ENCODE results near the gene PHGDH. TPM values are rescaled to one million over a fixed set of nuclear protein-coding genes. Genes with fewer than 3 reads are reported as not detected.

The PHGDH gene
- total and polyA plus RNA-seq, 2 donors, result 13.4 to 65.7 TPM

GRCh38 chr1:119774746-119775490, 63.2 kb downstream of the PHGDH start:
- DNase-seq (ENCODE audit: low read depth in 6 of 9, low spot score in 9 of 9), result no peak
- Histone ChIP-seq H3K27me3 (ENCODE audit: control insufficient read depth in 2 of 2, insufficient read depth in 1 of 2, low read length in 1 of 2) (no peaks in the 10 kb centered on the region), H3K36me3 (ENCODE audit: control insufficient read depth in 2 of 2, insufficient read depth in 2 of 2, low read length in 1 of 2) (no peaks in the 10 kb centered on the region), H3K27ac (ENCODE audit: low read depth in 1 of 2, low read length in 1 of 2) (no peak overlapping the region), H3K4me3 (ENCODE audit: low read length in 2 of 2) (no peak overlapping the region), H3K4me1 (ENCODE audit: control insufficient read depth in 2 of 2, insufficient read depth in 2 of 2, low read length in 2 of 2) (no peaks in the 10 kb centered on the region), H3K9me3 (ENCODE audit: control insufficient read depth in 2 of 2, insufficient read depth in 1 of 2, low read length in 1 of 2) (no peaks in the 10 kb centered on the region)
- 93% methylated on average over 7 of the region's 7 CpGs for WGBS

- H3K27me3 ChIP-seq (ENCODE audit: control insufficient read depth in 2 of 2, insufficient read depth in 1 of 2, low read length in 1 of 2), result no peaks in the 10 kb centered on the region
- H3K36me3 ChIP-seq (ENCODE audit: control insufficient read depth in 2 of 2, insufficient read depth in 2 of 2, low read length in 1 of 2), result no peaks in the 10 kb centered on the region
- H3K27ac ChIP-seq (ENCODE audit: low read depth in 1 of 2, low read length in 1 of 2), result no peak overlapping the region
- H3K4me1 ChIP-seq (ENCODE audit: control insufficient read depth in 2 of 2, insufficient read depth in 2 of 2, low read length in 2 of 2), result no peaks in the 10 kb centered on the region
- 97% methylated on average over 6 of the region's 6 CpGs for WGBS
- no peak overlapping the region for H3K4me3 ChIP-seq (ENCODE audit: low read length in 2 of 2)
- no peaks in the 10 kb centered on the region for H3K9me3 ChIP-seq (ENCODE audit: control insufficient read depth in 2 of 2, insufficient read depth in 1 of 2, low read length in 1 of 2)
- DNase-seq (ENCODE audit: low read depth in 6 of 9, low spot score in 9 of 9), result no peak
Measured at GRCh38 chr1:119778359-119778758, 66.6 kb downstream of the PHGDH start.

GRCh38 chr1:119778886-119779560, 67.3 kb downstream of the PHGDH start:
- H3K4me3 ChIP-seq (ENCODE audit: low read length in 2 of 2), result no peak overlapping the region
- no peak overlapping the region for H3K27ac ChIP-seq (ENCODE audit: low read depth in 1 of 2, low read length in 1 of 2)
- H3K36me3 ChIP-seq (ENCODE audit: control insufficient read depth in 2 of 2, insufficient read depth in 2 of 2, low read length in 1 of 2), result no peaks in the 10 kb centered on the region
- H3K27me3 ChIP-seq (ENCODE audit: control insufficient read depth in 2 of 2, insufficient read depth in 1 of 2, low read length in 1 of 2), result no peaks in the 10 kb centered on the region
- no peaks in the 10 kb centered on the region for H3K9me3 ChIP-seq (ENCODE audit: control insufficient read depth in 2 of 2, insufficient read depth in 1 of 2, low read length in 1 of 2)
- no peaks in the 10 kb centered on the region for H3K4me1 ChIP-seq (ENCODE audit: control insufficient read depth in 2 of 2, insufficient read depth in 2 of 2, low read length in 2 of 2)
- DNase-seq (ENCODE audit: low read depth in 6 of 9, low spot score in 9 of 9), result no peak
- WGBS, result 98% methylated on average over 13 of the region's 13 CpGs

- Histone ChIP-seq H3K4me1 (ENCODE audit: control insufficient read depth in 2 of 2, insufficient read depth in 2 of 2, low read length in 2 of 2) (no peaks in the 10 kb centered on the region), H3K27ac (ENCODE audit: low read depth in 1 of 2, low read length in 1 of 2) (no peak overlapping the region)
Measured at GRCh38 chr1:119779869-119780356, 68.2 kb downstream of the PHGDH start.

GRCh38 chr1:119781434-119782210, 69.9 kb downstream of the PHGDH start:
- no peaks in the 10 kb centered on the region for H3K36me3 ChIP-seq (ENCODE audit: control insufficient read depth in 2 of 2, insufficient read depth in 2 of 2, low read length in 1 of 2)
- H3K27me3 ChIP-seq (ENCODE audit: control insufficient read depth in 2 of 2, insufficient read depth in 1 of 2, low read length in 1 of 2), result no peaks in the 10 kb centered on the region
- no peaks in the 10 kb centered on the region for H3K9me3 ChIP-seq (ENCODE audit: control insufficient read depth in 2 of 2, insufficient read depth in 1 of 2, low read length in 1 of 2)
- H3K4me1 ChIP-seq (ENCODE audit: control insufficient read depth in 2 of 2, insufficient read depth in 2 of 2, low read length in 2 of 2), result no peaks in the 10 kb centered on the region
- 93% methylated on average over 11 of the region's 11 CpGs for WGBS
- H3K27ac ChIP-seq (ENCODE audit: low read depth in 1 of 2, low read length in 1 of 2), result no peak overlapping the region
- no peak overlapping the region for H3K4me3 ChIP-seq (ENCODE audit: low read length in 2 of 2)
- no peak for DNase-seq (ENCODE audit: low read depth in 6 of 9, low spot score in 9 of 9)

More at GRCh38 chr1:119779869-119780356, 68.2 kb downstream of the PHGDH start:
- no peak for DNase-seq (ENCODE audit: low read depth in 6 of 9, low spot score in 9 of 9)
- Histone ChIP-seq H3K4me3 (ENCODE audit: low read length in 2 of 2) (no peak overlapping the region), H3K27me3 (ENCODE audit: control insufficient read depth in 2 of 2, insufficient read depth in 1 of 2, low read length in 1 of 2) (no peaks in the 10 kb centered on the region), H3K9me3 (ENCODE audit: control insufficient read depth in 2 of 2, insufficient read depth in 1 of 2, low read length in 1 of 2) (no peaks in the 10 kb centered on the region), H3K36me3 (ENCODE audit: control insufficient read depth in 2 of 2, insufficient read depth in 2 of 2, low read length in 1 of 2) (no peaks in the 10 kb centered on the region)
- WGBS, result 77% methylated on average over 5 of the region's 5 CpGs

GRCh38 chr1:119782631-119783325, 71.0 kb downstream of the PHGDH start:
- DNase-seq (ENCODE audit: low read depth in 6 of 9, low spot score in 9 of 9), result no peak
- no peaks in the 10 kb centered on the region for H3K9me3 ChIP-seq (ENCODE audit: control insufficient read depth in 2 of 2, insufficient read depth in 1 of 2, low read length in 1 of 2)
- peak overlapping the region in 1 of 2 donors; percentile 10 for H3K27ac ChIP-seq (ENCODE audit: low read depth in 1 of 2, low read length in 1 of 2)
- 82% methylated on average over 7 of the region's 7 CpGs for WGBS
- H3K4me3 ChIP-seq (ENCODE audit: low read length in 2 of 2), result no peak overlapping the region
- H3K36me3 ChIP-seq (ENCODE audit: control insufficient read depth in 2 of 2, insufficient read depth in 2 of 2, low read length in 1 of 2), result no peaks in the 10 kb centered on the region
- no peaks in the 10 kb centered on the region for H3K27me3 ChIP-seq (ENCODE audit: control insufficient read depth in 2 of 2, insufficient read depth in 1 of 2, low read length in 1 of 2)
- H3K4me1 ChIP-seq (ENCODE audit: control insufficient read depth in 2 of 2, insufficient read depth in 2 of 2, low read length in 2 of 2), result no peaks in the 10 kb centered on the region

GRCh38 chr1:119783354-119784185, 71.8 kb downstream of the PHGDH start:
- H3K4me3 ChIP-seq (ENCODE audit: low read length in 2 of 2), result no peak overlapping the region
- H3K36me3 ChIP-seq (ENCODE audit: control insufficient read depth in 2 of 2, insufficient read depth in 2 of 2, low read length in 1 of 2), result no peaks in the 10 kb centered on the region
- WGBS, result 87% methylated on average over 6 of the region's 6 CpGs
- H3K4me1 ChIP-seq (ENCODE audit: control insufficient read depth in 2 of 2, insufficient read depth in 2 of 2, low read length in 2 of 2), result no peaks in the 10 kb centered on the region
- no peak for DNase-seq (ENCODE audit: low read depth in 6 of 9, low spot score in 9 of 9)
- peak overlapping the region in 1 of 2 donors; percentile 10 for H3K27ac ChIP-seq (ENCODE audit: low read depth in 1 of 2, low read length in 1 of 2)
- H3K9me3 ChIP-seq (ENCODE audit: control insufficient read depth in 2 of 2, insufficient read depth in 1 of 2, low read length in 1 of 2), result no peaks in the 10 kb centered on the region
- H3K27me3 ChIP-seq (ENCODE audit: control insufficient read depth in 2 of 2, insufficient read depth in 1 of 2, low read length in 1 of 2), result no peaks in the 10 kb centered on the region

GRCh38 chr1:119784191-119784781, 72.6 kb downstream of the PHGDH start:
- Histone ChIP-seq H3K9me3 (ENCODE audit: control insufficient read depth in 2 of 2, insufficient read depth in 1 of 2, low read length in 1 of 2) (no peaks in the 10 kb centered on the region), H3K4me3 (ENCODE audit: low read length in 2 of 2) (no peak overlapping the region), H3K4me1 (ENCODE audit: control insufficient read depth in 2 of 2, insufficient read depth in 2 of 2, low read length in 2 of 2) (no peaks in the 10 kb centered on the region), H3K27ac (ENCODE audit: low read depth in 1 of 2, low read length in 1 of 2) (no peak overlapping the region), H3K27me3 (ENCODE audit: control insufficient read depth in 2 of 2, insufficient read depth in 1 of 2, low read length in 1 of 2) (no peaks in the 10 kb centered on the region), H3K36me3 (ENCODE audit: control insufficient read depth in 2 of 2, insufficient read depth in 2 of 2, low read length in 1 of 2) (no peaks in the 10 kb centered on the region)
- DNase-seq (ENCODE audit: low read depth in 6 of 9, low spot score in 9 of 9), result no peak
- 91% methylated on average over 3 of the region's 3 CpGs for WGBS
